Activated CD8-positive, alpha-beta T cell treated with anti-CD3 and anti-CD28 coated beads for 36 hours (primary cell): ENCODE measurements around the gene SEC63. TPM values are rescaled to one million over a fixed set of nuclear protein-coding genes. Genes with fewer than 3 reads are reported as not detected.

Experiments used
- ATAC-seq: fragments of 200-7000 bp; cut with Tn5 transposase; one replicate; pipeline ENCODE4 v1.10.0; 2021; ENCODE audit warnings: mild to moderate bottlenecking, moderate library complexity
- CTCF ChIA-PET: fragments of 350-600 bp; sonication (Branson Sonifier 250); formaldehyde crosslinking; loops from one replicate; lab custom pipeline; 2021; ENCODE audit warnings: antibody characterized with exemption; lab: Charles Lee
- POLR2A ChIA-PET: fragments of 350-600 bp; sonication (Branson Sonifier 250); formaldehyde crosslinking; loops from one replicate; lab custom pipeline; 2021; ENCODE audit warnings: antibody characterized with exemption; lab: Charles Lee
- DNase-seq: peaks from one replicate; pipeline ENCODE4 v3.0.0-alpha.2; 2020
- H3K27ac Mint-ChIP-seq: one replicate; pipeline ENCODE4 v1.8.0; 2021; ENCODE audit warnings: mild to moderate bottlenecking, mixed read lengths
- H3K27me3 Mint-ChIP-seq: one replicate; pipeline ENCODE4 v1.8.0; 2021; ENCODE audit warnings: mixed read lengths
- H3K36me3 Mint-ChIP-seq: one replicate; pipeline ENCODE4 v1.8.0; 2021; ENCODE audit warnings: low read depth, mixed read lengths
- H3K4me1 Mint-ChIP-seq: one replicate; pipeline ENCODE4 v1.8.0; 2021; ENCODE audit warnings: low read depth, mixed read lengths
- H3K4me3 Mint-ChIP-seq: one replicate; pipeline ENCODE4 v1.8.0; 2021; ENCODE audit warnings: mild to moderate bottlenecking, moderate library complexity, mixed read lengths
- H3K9me3 Mint-ChIP-seq: one replicate; pipeline ENCODE4 v1.8.0; 2021; ENCODE audit warnings: mixed read lengths
- CTCF ChIP-seq: fragments of 200-600 bp; IDR thresholded peaks from one replicate; pipeline ENCODE4 v1.8.0; 2022; ENCODE audit warnings: antibody characterized with exemption, mild to moderate bottlenecking
- intact Hi-C: fragments of 100-400 bp; cut with micrococcal nuclease; formaldehyde crosslinking; loops from one replicate; pipeline ENCODE4 v1.10.0; 2022
- total RNA-seq, 2 experiments: library from RNA; stranded (reverse); gene quantifications; one replicate each; pipeline ENCODE4 v1.2.3, GENCODE V29; 2021

The SEC63 gene
- total RNA-seq, 2 experiments from 2014 or later = 89.9 to 90.7 TPM

DNA sequence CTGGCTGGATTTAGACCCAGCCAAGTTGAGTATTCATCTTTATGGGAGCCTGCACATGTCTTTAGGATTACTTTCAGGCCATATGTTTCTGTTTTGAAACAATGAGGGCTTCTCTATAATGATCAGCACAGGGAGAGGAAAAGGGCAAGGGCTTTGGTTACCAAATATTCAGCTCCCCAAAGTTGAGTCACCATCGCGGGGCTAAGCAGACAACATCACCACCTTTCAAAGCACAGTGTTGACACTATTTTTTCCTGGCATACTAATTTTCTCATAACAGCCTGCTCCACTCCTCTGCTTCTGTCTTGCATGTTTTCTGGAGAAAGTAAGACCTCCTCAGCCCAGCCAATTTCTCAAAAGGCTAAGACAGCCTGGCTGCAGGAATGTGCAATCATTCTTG, 138.8 kb downstream of the SEC63 start:
- ChIA-PET CTCF (interaction anchor here (0.6 to 7.1 kb wide), 7 partner anchors 13 to 144 kb away, joined by 3 to 46 read pairs (median 4); no protein-coding TSS in a partner anchor), POLR2A (interaction anchor here (0.9 to 7.4 kb wide), 8 partner anchors 8 to 110 kb away, joined by 3 to 43 read pairs (median 5); no protein-coding TSS in a partner anchor)
- peak overlapping the region; percentile 94 for H3K27ac Mint-ChIP-seq
- peaks cover 72% of the 10 kb centered on the region for H3K4me1 Mint-ChIP-seq
- no peaks in the 10 kb centered on the region for H3K27me3 Mint-ChIP-seq
- H3K9me3 Mint-ChIP-seq = no peaks in the 10 kb centered on the region
- peaks cover 10% of the 10 kb centered on the region for H3K36me3 Mint-ChIP-seq
- ATAC-seq = peak; percentile 11
- peak overlapping the region; percentile 88 for H3K4me3 Mint-ChIP-seq
- intact Hi-C loops = no loop called here
- peak; percentile 62 for DNase-seq
- TF ChIP-seq CTCF = no peak

DNA sequence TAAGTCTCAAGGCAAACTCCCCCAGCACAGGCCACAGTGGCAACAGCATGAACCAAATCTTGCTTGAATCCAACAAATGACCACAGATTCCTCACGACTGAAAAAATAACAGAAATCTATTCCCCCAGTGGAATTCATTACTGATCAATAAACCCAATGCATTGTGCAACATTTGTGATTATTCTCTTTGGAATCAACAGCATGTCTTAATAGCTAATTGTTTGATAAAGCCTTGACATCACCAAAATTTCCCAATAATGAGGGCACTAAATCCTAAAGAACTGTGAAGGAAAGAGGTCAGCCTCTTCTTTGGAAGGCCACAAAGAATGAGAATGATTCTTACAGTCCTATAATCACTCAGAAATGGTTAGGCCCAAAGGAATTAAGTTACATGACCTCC, 139.7 kb downstream of the SEC63 start:
- ChIA-PET POLR2A (interaction anchor here (0.6 to 7.4 kb wide), 8 partner anchors 9 to 92 kb away, joined by 3 to 43 read pairs (median 4); no protein-coding TSS in a partner anchor), CTCF (interaction anchor here (0.6 to 7.1 kb wide), 8 partner anchors 13 to 143 kb away, joined by 3 to 46 read pairs (median 4); no protein-coding TSS in a partner anchor)
- Mint-ChIP-seq H3K4me1 (peaks cover 70% of the 10 kb centered on the region), H3K4me3 (peak overlapping the region; percentile 61), H3K36me3 (peaks cover 14% of the 10 kb centered on the region), H3K9me3 (no peaks in the 10 kb centered on the region), H3K27me3 (no peaks in the 10 kb centered on the region), H3K27ac (peak overlapping the region; percentile 94)
- ATAC-seq (no peak), DNase-seq (no peak)
- intact Hi-C loops = no loop called here
- no peak for TF ChIP-seq CTCF

- DNase-seq (peak; percentile 36), ATAC-seq (peak; percentile 5)
- Mint-ChIP-seq H3K4me1 (peaks cover 65% of the 10 kb centered on the region), H3K27ac (peak overlapping the region; percentile 94), H3K36me3 (peaks cover 10% of the 10 kb centered on the region), H3K9me3 (no peaks in the 10 kb centered on the region), H3K27me3 (no peaks in the 10 kb centered on the region), H3K4me3 (peak overlapping the region; percentile 61)
- ChIA-PET POLR2A (interaction anchor here (0.7 to 7.4 kb wide), 9 partner anchors 10 to 103 kb away, joined by 3 to 43 read pairs (median 3); no protein-coding TSS in a partner anchor), CTCF (interaction anchor here (0.6 to 7.1 kb wide), 7 partner anchors 12 to 105 kb away, joined by 3 to 46 read pairs (median 5); no protein-coding TSS in a partner anchor)
- TF ChIP-seq CTCF = no peak
- intact Hi-C loops = no loop called here
Measured at GRCh38 chr6:107817784-107818183, 140.2 kb downstream of the SEC63 start.

Other genes with a start within 250 kb of the SEC63 start
- gene SCML4, start 133.9 kb downstream of the SEC63 start, total RNA-seq = 10 to 100 TPM; 14.8 to 17.9 TPM
- gene OSTM1, start 116.5 kb upstream of the SEC63 start, total RNA-seq = 1 to 10 TPM; 7.2 to 7.5 TPM
- gene NR2E1, start 207.8 kb upstream of the SEC63 start, total RNA-seq = not detected